ENCODE data around the gene CYP4A22.

- TF ChIP-seq CTCF (IDR thresholded peaks at IDR 0.05) (no peak), POLR2A (IDR thresholded peaks at IDR 0.05) (no peak)
Observed at GRCh38 chr1:47181955-47182675, 44.9 kb downstream of the CYP4A22 start.

Measured in body of pancreas (tissue), 4 donors.